Liver (tissue), 9 donors: Measurements from ENCODE around the gene KIRREL3. TPM values are rescaled to one million over a fixed set of nuclear protein-coding genes. Genes with fewer than 3 reads are reported as not detected.

ENCODE experiments used
- DNase-seq: peaks from one replicate; pipeline ENCODE4 v3.0.0-alpha.2; 2017; ENCODE audit warnings: low spot score
- H3K27ac ChIP-seq, 2 donors: one replicate each; pipeline ENCODE4 v1.7.0; 2013; ENCODE audit warnings: inconsistent platforms in 2 of 2, low read length in 2 of 2, control low read depth in 1 of 2, low read depth in 1 of 2, mild to moderate bottlenecking in 1 of 2
- H3K27me3 ChIP-seq, 4 donors: one replicate each; pipeline versions ENCODE4 v1.6.1 to v1.7.0; 2013; ENCODE audit warnings: low read length in 3 of 4, inconsistent platforms in 1 of 4, mild to moderate bottlenecking in 1 of 4, moderate library complexity in 1 of 4; ENCODE audit not compliant: control insufficient read depth in 4 of 4, insufficient read depth in 4 of 4
- H3K36me3 ChIP-seq, 4 donors: one replicate each; pipeline versions ENCODE4 v1.6.1 to v1.7.0; 2013; ENCODE audit warnings: low read length in 3 of 4, mild to moderate bottlenecking in 3 of 4, low read depth in 1 of 4, moderate library complexity in 1 of 4; ENCODE audit not compliant: control insufficient read depth in 4 of 4, insufficient read depth in 3 of 4
- H3K4me1 ChIP-seq, 4 donors: one replicate each; pipeline versions ENCODE4 v1.6.1 to v1.7.0; 2013; ENCODE audit warnings: low read length in 3 of 4, mild to moderate bottlenecking in 3 of 4, moderate library complexity in 1 of 4; ENCODE audit not compliant: control insufficient read depth in 4 of 4, insufficient read depth in 4 of 4
- H3K4me3 ChIP-seq, 3 donors: one replicate each; pipeline versions ENCODE4 v1.6.1 to v1.7.0; 2013; ENCODE audit warnings: low read length in 3 of 3, control low read depth in 1 of 3, low read depth in 1 of 3, mild to moderate bottlenecking in 1 of 3
- H3K9ac ChIP-seq, 2 donors: one replicate each; pipeline ENCODE4 v1.7.0; 2013; ENCODE audit warnings: low read length in 2 of 2, mild to moderate bottlenecking in 2 of 2, moderate library complexity in 2 of 2, control low read depth in 1 of 2, low read depth in 1 of 2
- H3K9me3 ChIP-seq, 4 donors: one replicate each; pipeline versions ENCODE4 v1.6.1 to v1.7.0; 2013; ENCODE audit warnings: low read length in 3 of 4; ENCODE audit not compliant: control insufficient read depth in 4 of 4
- EGR1 ChIP-seq, 2 donors: IDR thresholded peaks; 2 replicates each; pipeline ENCODE4 v1.6.1; 2016 to 2018; ENCODE audit warnings: antibody characterized with exemption in 2 of 2, low read depth in 2 of 2
- FOXA1 ChIP-seq: IDR thresholded peaks from 2 replicates; pipeline ENCODE4 v1.6.1; 2016; ENCODE audit warnings: antibody characterized with exemption
- FOXA2 ChIP-seq: IDR thresholded peaks from 2 replicates; pipeline ENCODE4 v1.6.1; 2016; ENCODE audit warnings: antibody characterized with exemption
- GABPA ChIP-seq, 2 donors: IDR thresholded peaks in 1 of 2; conservative IDR thresholded peaks in 1 of 2; 2 replicates each; pipeline ENCODE4 v1.6.1; 2016; ENCODE audit warnings: antibody characterized with exemption in 2 of 2, mild to moderate bottlenecking in 1 of 2, moderate library complexity in 1 of 2
- HNF4A ChIP-seq, 2 donors: conservative IDR thresholded peaks; 2 replicates each; pipeline ENCODE4 v1.6.1; 2016; ENCODE audit warnings: antibody characterized with exemption in 2 of 2, mild to moderate bottlenecking in 2 of 2
- HNF4G ChIP-seq: IDR thresholded peaks from 2 replicates; pipeline ENCODE4 v1.6.1; 2016; ENCODE audit warnings: antibody characterized with exemption
- JUND ChIP-seq, 2 donors: IDR thresholded peaks; 2 replicates each; pipeline ENCODE4 v1.6.1; 2016; ENCODE audit warnings: antibody characterized with exemption in 2 of 2
- NR2F2 ChIP-seq: IDR thresholded peaks from 2 replicates; pipeline ENCODE4 v1.6.1; 2016; ENCODE audit warnings: antibody characterized with exemption
- RXRA ChIP-seq, 2 donors: IDR thresholded peaks; 2 replicates each; pipeline ENCODE4 v1.6.1; 2017 to 2018; ENCODE audit warnings: antibody characterized with exemption in 2 of 2, mild to moderate bottlenecking in 1 of 2
- YY1 ChIP-seq: IDR thresholded peaks from 2 replicates; pipeline ENCODE4 v1.6.1; 2016; ENCODE audit warnings: antibody characterized with exemption, mild to moderate bottlenecking
- WGBS: extraction: QIAGEN DNeasy Blood & Tissue Kit; methylation state at CpG from one replicate; pipeline ENCODE4 v1.1.7; 2013; 5-methylcytosine and 5-hydroxymethylcytosine counted together
- polyA plus RNA-seq, 2 donors: library from polyadenylated mRNA; stranded (reverse) in 1 of 2; unstranded in 1 of 2; fragments of 200-250 nt in 1 of 2; fragments of >200 nt in 1 of 2; fragmentation: Nextera tagmentation in 1 of 2; extraction: Ambion mirVana in 1 of 2; gene quantifications; one replicate each; pipeline versions ENCODE4 v1.2.1 to v1.2.3, GENCODE V29; 2013 to 2015
- total RNA-seq, 2 donors: library from RNA; depleted of rRNA; stranded (reverse); fragments of >200 nt; gene quantifications; one replicate each; pipeline ENCODE4 v1.2.3, GENCODE V29; 2014
- TF ChIP-seq, protein P1 (sequence below): IDR thresholded peaks from 2 replicates; pipeline ENCODE4 v1.6.1; 2016; ENCODE audit warnings: antibody characterized with exemption
- TF ChIP-seq, protein P2 (sequence below): IDR thresholded peaks from 2 replicates; pipeline ENCODE4 v1.6.1; 2016; ENCODE audit warnings: antibody characterized with exemption
- TF ChIP-seq, protein P3 (sequence below): IDR thresholded peaks from 2 replicates; pipeline ENCODE4 v1.6.1; 2016; ENCODE audit warnings: antibody characterized with exemption, mild to moderate bottlenecking
- TF ChIP-seq, protein P4 (sequence below): fragments of 150-350 bp; IDR thresholded peaks from 2 replicates; pipeline ENCODE4 v1.5.1; 2017; ENCODE audit warnings: improper control_type of control experiment, low read depth, low read length; ENCODE audit not compliant: missing input control
- donor health status: healthy.
- donor health status: healthy.
- donor health status: healthy.
- donor health status: healthy.
- donor health status: healthy.

Gene KIRREL3
- total and polyA plus RNA-seq, 4 donors = 0.03 to 0.29 (median 0.08) TPM; not detected in 1

DNA sequence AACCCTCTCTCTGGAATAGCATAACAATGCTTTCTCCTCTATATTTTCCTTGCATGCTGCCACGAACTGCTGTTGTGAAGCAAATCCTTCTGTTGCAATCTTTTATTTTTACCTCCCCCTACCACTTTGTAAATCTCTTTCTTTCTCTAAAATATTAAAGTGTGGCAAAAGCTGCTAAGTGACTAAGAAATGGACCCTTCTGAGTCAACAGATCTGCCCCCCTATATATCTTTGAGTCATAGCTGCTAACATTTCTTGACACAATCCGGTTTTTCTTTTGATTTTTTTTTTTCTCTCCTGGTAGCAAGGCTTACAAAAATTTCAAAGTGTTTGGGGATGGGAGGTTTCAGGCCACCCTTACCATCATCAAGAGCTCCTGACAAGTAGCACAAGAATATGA lies 39.0 kb upstream of the KIRREL3 start:
- Histone ChIP-seq H3K9me3 (peaks cover 0 to 1% (median 0%) of the 10 kb centered on the region in 4 donors), H3K4me3 (no peak overlapping the region), H3K9ac (no peak overlapping the region), H3K4me1 (peaks cover 4 to 29% (median 8%) of the 10 kb centered on the region in 4 donors), H3K36me3 (no peaks in the 10 kb centered on the region), H3K27me3 (no peaks in the 10 kb centered on the region), H3K27ac (no peak overlapping the region)
- TF ChIP-seq FOXA2 = no peak
- TF ChIP-seq, protein P1, sequence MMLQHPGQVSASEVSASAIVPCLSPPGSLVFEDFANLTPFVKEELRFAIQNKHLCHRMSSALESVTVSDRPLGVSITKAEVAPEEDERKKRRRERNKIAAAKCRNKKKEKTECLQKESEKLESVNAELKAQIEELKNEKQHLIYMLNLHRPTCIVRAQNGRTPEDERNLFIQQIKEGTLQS = no peak
- TF ChIP-seq YY1 = no peak
- TF ChIP-seq, protein P2, sequence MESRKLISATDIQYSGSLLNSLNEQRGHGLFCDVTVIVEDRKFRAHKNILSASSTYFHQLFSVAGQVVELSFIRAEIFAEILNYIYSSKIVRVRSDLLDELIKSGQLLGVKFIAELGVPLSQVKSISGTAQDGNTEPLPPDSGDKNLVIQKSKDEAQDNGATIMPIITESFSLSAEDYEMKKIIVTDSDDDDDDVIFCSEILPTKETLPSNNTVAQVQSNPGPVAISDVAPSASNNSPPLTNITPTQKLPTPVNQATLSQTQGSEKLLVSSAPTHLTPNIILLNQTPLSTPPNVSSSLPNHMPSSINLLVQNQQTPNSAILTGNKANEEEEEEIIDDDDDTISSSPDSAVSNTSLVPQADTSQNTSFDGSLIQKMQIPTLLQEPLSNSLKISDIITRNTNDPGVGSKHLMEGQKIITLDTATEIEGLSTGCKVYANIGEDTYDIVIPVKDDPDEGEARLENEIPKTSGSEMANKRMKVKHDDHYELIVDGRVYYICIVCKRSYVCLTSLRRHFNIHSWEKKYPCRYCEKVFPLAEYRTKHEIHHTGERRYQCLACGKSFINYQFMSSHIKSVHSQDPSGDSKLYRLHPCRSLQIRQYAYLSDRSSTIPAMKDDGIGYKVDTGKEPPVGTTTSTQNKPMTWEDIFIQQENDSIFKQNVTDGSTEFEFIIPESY = no peak
- TF ChIP-seq NR2F2 = no peak
- TF ChIP-seq EGR1 (IDR thresholded peaks at IDR 0.05; ENCODE audit: low read depth in 2 of 2) = no peak
- no peak for TF ChIP-seq GABPA (IDR thresholded peaks at IDR 0.05 in 1 of 2, conservative IDR thresholded peaks at IDR 0.05 in 1 of 2)
- TF ChIP-seq, protein P3, sequence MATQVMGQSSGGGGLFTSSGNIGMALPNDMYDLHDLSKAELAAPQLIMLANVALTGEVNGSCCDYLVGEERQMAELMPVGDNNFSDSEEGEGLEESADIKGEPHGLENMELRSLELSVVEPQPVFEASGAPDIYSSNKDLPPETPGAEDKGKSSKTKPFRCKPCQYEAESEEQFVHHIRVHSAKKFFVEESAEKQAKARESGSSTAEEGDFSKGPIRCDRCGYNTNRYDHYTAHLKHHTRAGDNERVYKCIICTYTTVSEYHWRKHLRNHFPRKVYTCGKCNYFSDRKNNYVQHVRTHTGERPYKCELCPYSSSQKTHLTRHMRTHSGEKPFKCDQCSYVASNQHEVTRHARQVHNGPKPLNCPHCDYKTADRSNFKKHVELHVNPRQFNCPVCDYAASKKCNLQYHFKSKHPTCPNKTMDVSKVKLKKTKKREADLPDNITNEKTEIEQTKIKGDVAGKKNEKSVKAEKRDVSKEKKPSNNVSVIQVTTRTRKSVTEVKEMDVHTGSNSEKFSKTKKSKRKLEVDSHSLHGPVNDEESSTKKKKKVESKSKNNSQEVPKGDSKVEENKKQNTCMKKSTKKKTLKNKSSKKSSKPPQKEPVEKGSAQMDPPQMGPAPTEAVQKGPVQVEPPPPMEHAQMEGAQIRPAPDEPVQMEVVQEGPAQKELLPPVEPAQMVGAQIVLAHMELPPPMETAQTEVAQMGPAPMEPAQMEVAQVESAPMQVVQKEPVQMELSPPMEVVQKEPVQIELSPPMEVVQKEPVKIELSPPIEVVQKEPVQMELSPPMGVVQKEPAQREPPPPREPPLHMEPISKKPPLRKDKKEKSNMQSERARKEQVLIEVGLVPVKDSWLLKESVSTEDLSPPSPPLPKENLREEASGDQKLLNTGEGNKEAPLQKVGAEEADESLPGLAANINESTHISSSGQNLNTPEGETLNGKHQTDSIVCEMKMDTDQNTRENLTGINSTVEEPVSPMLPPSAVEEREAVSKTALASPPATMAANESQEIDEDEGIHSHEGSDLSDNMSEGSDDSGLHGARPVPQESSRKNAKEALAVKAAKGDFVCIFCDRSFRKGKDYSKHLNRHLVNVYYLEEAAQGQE = no peak
- no peak for TF ChIP-seq HNF4A (conservative IDR thresholded peaks at IDR 0.05)
- no peak for TF ChIP-seq JUND (IDR thresholded peaks at IDR 0.05)
- no peak for TF ChIP-seq FOXA1
- TF ChIP-seq, protein P4, sequence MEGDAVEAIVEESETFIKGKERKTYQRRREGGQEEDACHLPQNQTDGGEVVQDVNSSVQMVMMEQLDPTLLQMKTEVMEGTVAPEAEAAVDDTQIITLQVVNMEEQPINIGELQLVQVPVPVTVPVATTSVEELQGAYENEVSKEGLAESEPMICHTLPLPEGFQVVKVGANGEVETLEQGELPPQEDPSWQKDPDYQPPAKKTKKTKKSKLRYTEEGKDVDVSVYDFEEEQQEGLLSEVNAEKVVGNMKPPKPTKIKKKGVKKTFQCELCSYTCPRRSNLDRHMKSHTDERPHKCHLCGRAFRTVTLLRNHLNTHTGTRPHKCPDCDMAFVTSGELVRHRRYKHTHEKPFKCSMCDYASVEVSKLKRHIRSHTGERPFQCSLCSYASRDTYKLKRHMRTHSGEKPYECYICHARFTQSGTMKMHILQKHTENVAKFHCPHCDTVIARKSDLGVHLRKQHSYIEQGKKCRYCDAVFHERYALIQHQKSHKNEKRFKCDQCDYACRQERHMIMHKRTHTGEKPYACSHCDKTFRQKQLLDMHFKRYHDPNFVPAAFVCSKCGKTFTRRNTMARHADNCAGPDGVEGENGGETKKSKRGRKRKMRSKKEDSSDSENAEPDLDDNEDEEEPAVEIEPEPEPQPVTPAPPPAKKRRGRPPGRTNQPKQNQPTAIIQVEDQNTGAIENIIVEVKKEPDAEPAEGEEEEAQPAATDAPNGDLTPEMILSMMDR = no peak
- no peak for TF ChIP-seq HNF4G
- no peak for DNase-seq
- WGBS = 75% methylated on average over 2 of the region's 2 CpGs

DNA sequence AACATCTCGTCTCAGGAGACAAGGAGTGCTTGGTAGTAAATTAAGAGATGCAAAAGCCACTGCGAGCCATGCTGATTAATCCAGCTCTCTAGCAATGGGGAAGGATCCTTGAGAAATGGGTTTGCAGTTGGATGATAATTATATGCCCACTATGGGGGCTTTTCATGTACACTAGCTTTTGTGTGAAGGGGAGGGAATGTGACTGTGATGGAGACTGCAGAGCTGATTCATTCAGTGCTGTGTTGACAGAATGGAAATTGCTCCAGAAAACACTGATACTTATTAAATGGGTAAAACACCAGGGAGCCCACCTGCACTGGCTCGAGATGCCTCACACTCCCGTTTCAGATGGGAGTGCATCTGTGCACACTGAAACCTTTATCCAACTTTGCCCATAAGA lies 37.0 kb upstream of the KIRREL3 start:
- Histone ChIP-seq H3K36me3 (no peaks in the 10 kb centered on the region), H3K27me3 (no peaks in the 10 kb centered on the region), H3K9ac (no peak overlapping the region), H3K9me3 (no peaks in the 10 kb centered on the region), H3K27ac (no peak overlapping the region), H3K4me1 (peaks cover 4 to 33% (median 11%) of the 10 kb centered on the region in 4 donors), H3K4me3 (no peak overlapping the region)
- TF ChIP-seq RXRA (IDR thresholded peaks at IDR 0.05) (no peak), YY1 (no peak), FOXA2 (no peak), EGR1 (IDR thresholded peaks at IDR 0.05; ENCODE audit: low read depth in 2 of 2) (no peak), JUND (IDR thresholded peaks at IDR 0.05) (no peak), FOXA1 (no peak), HNF4G (no peak)
- TF ChIP-seq, protein P3 = no peak
- TF ChIP-seq, protein P1 = no peak
- no peak for DNase-seq
- 68% methylated on average over 4 of the region's 4 CpGs for WGBS
